ENCODE results near the gene TPST1. TPM values are rescaled to one million over a fixed set of nuclear protein-coding genes. Genes with fewer than 3 reads are reported as not detected.

The TPST1 gene
- total and polyA plus RNA-seq, 12 donors, result 2.0 to 7.3 (median 4.7) TPM

GRCh38 chr7:66313886-66314568 lies 108.9 kb downstream of the TPST1 start:
- Histone ChIP-seq H3K9me3 (no peaks in the 10 kb centered on the region), H3K27ac (no peak overlapping the region), H3K36me3 (no peaks in the 10 kb centered on the region), H3K4me1 (peaks cover 0 to 7% (median 0%) of the 10 kb centered on the region in 9 donors), H3K4me3 (no peak overlapping the region), H3K27me3 (no peaks in the 10 kb centered on the region)
- TF ChIP-seq CTCF (IDR thresholded peaks at IDR 0.05), result no peak
- no peak for DNase-seq
- intact Hi-C loops (cut with DNase I), result no loop called here
- 92 to 97% methylated on average over 8 of the region's 8 CpGs for WGBS, 2 donors
- no peak for ATAC-seq

GRCh38 chr7:66315192-66315591 lies 110.1 kb downstream of the TPST1 start:
- TF ChIP-seq CTCF (IDR thresholded peaks at IDR 0.05), result no peak
- no peak overlapping the region for H3K4me3 ChIP-seq
- no peaks in the 10 kb centered on the region for H3K9me3 ChIP-seq
- peaks cover 0 to 6% (median 0%) of the 10 kb centered on the region in 9 donors for H3K4me1 ChIP-seq
- 77 to 84% methylated on average over 4 of the region's 4 CpGs for WGBS, 2 donors
- H3K27me3 ChIP-seq, result no peaks in the 10 kb centered on the region
- no peaks in the 10 kb centered on the region for H3K36me3 ChIP-seq
- intact Hi-C loops (cut with DNase I), result no loop called here
- H3K27ac ChIP-seq, result no peak overlapping the region
- ATAC-seq (no peak), DNase-seq (no peak)

GRCh38 chr7:66319407-66319979 lies 114.4 kb downstream of the TPST1 start:
- no peaks in the 10 kb centered on the region for H3K27me3 ChIP-seq
- no peaks in the 10 kb centered on the region for H3K36me3 ChIP-seq
- no peak for TF ChIP-seq CTCF (IDR thresholded peaks at IDR 0.05)
- no peak overlapping the region for H3K4me3 ChIP-seq
- H3K4me1 ChIP-seq, result peaks cover 0 to 2% (median 0%) of the 10 kb centered on the region in 9 donors
- no peak overlapping the region for H3K27ac ChIP-seq
- H3K9me3 ChIP-seq, result peaks cover 0 to 11% (median 3%) of the 10 kb centered on the region in 11 donors
- intact Hi-C loops (cut with DNase I), result no loop called here
- DNase-seq, result no peak
- no peak for ATAC-seq
- WGBS, 2 donors, result 93 to 96% methylated on average over 1 of the region's 1 CpG

GRCh38 chr7:66321283-66321682 lies 116.1 kb downstream of the TPST1 start:
- Histone ChIP-seq H3K9me3 (peaks cover 0 to 11% (median 3%) of the 10 kb centered on the region in 11 donors), H3K36me3 (no peaks in the 10 kb centered on the region), H3K27ac (no peak overlapping the region), H3K4me3 (no peak overlapping the region), H3K4me1 (peaks cover 0 to 9% (median 0%) of the 10 kb centered on the region in 9 donors), H3K27me3 (no peaks in the 10 kb centered on the region)
- no peak for DNase-seq
- no peak for ATAC-seq
- intact Hi-C loops (cut with DNase I), result no loop called here
- no peak for TF ChIP-seq CTCF (IDR thresholded peaks at IDR 0.05)
